Hippocampal formation (tissue), 2 donors: Measurements from ENCODE around the gene RIN1.
"Not testable (repeated sequence)": the region's sequence is repeated elsewhere in the genome, so short reads cannot be mapped to it uniquely, and the experiment has no call there.

Experiments
- DNase-seq, 2 donors: peaks; one replicate each; lab custom pipeline; 2025; lab: John Stamatoyannopoulos, UW

The RIN1 gene

GRCh38 chr11:66360406-66361073 is 24.3 kb upstream of the RIN1 start:
- no peak for DNase-seq

GRCh38 chr11:66359662-66360087 is 23.4 kb upstream of the RIN1 start:
- no peak for DNase-seq

- DNase-seq, result not testable (repeated sequence)
These were observed 14.5 kb upstream of the RIN1 start for GRCh38 chr11:66350560-66351235.

- DNase-seq, result no peak
These were observed 12.8 kb upstream of the RIN1 start for GRCh38 chr11:66349084-66349386.

GRCh38 chr11:66347425-66348276 is 11.4 kb upstream of the RIN1 start, which contains the start of gene B4GAT1:
Gene B4GAT1, minus strand, starts transcription at chr11:66347629. Its CDS starts 84 bp downstream, at chr11:66347545.
- DNase-seq, result peak; percentile 72 to 83

GRCh38 chr11:66346476-66347424 is 10.5 kb upstream of the RIN1 start:
- no peak for DNase-seq

- no peak for DNase-seq
These were observed 9.0 kb upstream of the RIN1 start for GRCh38 chr11:66345316-66345649.

- DNase-seq, result peak; percentile 89 to 94
These were observed 8.5 kb upstream of the RIN1 start, which contains the start of gene BRMS1 for GRCh38 chr11:66344550-66345315. Gene BRMS1, minus strand, starts transcription at chr11:66345104. Its CDS starts 2,870 bp downstream, at chr11:66342234.

GRCh38 chr11:66343176-66343575 is 6.9 kb upstream of the RIN1 start:
- no peak for DNase-seq

- DNase-seq, result no peak
These were observed 5.4 kb upstream of the RIN1 start for GRCh38 chr11:66341502-66342126.

GRCh38 chr11:66340596-66341501 is 4.6 kb upstream of the RIN1 start:
- no peak for DNase-seq

GRCh38 chr11:66339686-66340483 is 3.7 kb upstream of the RIN1 start:
- DNase-seq, result no peak

- no peak for DNase-seq
These were observed 3.0 kb upstream of the RIN1 start for GRCh38 chr11:66339162-66339675.

GRCh38 chr11:66338276-66339161 is 2.3 kb upstream of the RIN1 start:
- no peak for DNase-seq

GRCh38 chr11:66337103-66337899 is 1.1 kb upstream of the RIN1 start:
- DNase-seq, result no peak

- DNase-seq, result no peak
These were observed 552 bp downstream of the RIN1 start for GRCh38 chr11:66335531-66336233.
